Measurements from ENCODE around the gene WLS.
"Not testable (repeated sequence)": the region's sequence is repeated elsewhere in the genome, so short reads cannot be mapped to it uniquely, and the experiment has no call there.

WLS gene

DNA sequence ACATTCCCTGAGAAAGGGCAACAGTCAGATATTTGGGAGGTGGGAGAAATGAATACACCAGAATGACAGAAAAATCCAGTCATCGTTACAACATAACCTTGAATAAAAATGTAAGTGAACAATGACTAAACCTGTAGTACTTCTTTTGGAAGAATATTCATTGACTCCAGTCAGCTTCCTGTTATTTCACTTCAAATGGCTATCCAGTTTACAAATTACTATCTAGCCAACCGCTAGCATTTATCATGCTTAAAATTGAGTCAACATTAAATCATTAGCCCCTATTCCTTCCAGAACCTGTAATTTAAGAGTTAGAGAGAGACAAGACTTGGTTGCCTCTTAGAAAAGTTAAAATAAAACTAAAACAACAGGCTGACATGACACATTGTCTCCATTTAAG is 33.6 kb downstream of the WLS start:
- DNase-seq (ENCODE audit: low read depth) = no peak

DNA sequence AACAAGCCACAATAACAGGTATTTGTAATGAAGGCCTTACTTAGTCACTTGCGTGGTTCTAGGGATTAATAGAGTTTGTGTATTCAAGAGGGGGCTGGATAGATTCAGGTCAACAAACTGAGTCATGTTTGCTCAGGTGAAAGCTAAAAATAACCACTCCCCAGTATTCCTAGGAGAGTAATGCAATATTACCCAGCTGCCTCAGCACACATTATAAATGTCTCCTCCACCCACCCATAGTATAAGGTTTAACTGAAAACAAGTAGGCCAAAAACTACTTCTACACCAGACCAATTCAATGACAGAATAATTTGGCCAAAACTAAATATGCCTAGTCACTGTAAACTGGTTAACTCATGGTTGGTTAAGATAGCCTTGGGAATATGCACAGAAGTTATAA is 34.4 kb downstream of the WLS start:
- DNase-seq (ENCODE audit: low read depth) = no peak

DNA sequence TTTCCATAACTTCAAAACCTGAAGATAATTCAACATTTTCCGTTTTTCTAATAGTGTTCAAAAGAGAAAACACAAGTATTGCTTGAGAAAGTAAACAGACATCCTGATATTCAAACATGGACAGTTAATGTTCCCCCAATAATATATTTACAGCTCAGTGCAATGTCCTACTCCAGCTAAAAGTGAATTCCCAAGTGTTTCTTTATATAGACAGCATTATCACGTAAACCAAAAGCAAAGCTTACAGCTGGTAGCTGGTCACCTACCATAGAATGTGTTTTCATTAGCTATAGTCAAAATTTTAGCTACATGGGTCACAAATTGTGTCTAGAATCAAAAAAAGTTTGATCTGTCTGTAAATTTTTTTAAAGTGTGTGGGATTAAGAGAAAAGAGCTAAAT is 34.9 kb downstream of the WLS start:
- no peak for DNase-seq (ENCODE audit: low read depth)

DNA sequence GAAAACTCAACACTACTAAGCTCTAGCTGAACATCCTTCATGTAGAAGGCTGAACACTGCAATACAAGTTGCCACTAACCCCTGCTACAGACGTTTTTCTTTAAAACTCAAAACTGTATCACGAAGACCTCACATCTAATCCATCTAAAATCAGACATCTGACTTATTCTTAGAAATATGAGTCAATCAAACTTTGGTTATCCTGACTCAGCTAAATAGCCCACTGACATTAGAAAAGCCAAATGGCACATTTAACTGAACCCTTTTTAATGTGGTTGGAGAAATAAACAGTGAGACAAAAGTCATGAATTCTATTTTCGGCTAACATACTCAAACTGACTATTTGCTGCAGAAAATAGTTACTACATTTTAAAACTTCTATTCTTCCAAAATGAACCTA is 35.6 kb downstream of the WLS start:
- DNase-seq (ENCODE audit: low read depth) = no peak

DNA sequence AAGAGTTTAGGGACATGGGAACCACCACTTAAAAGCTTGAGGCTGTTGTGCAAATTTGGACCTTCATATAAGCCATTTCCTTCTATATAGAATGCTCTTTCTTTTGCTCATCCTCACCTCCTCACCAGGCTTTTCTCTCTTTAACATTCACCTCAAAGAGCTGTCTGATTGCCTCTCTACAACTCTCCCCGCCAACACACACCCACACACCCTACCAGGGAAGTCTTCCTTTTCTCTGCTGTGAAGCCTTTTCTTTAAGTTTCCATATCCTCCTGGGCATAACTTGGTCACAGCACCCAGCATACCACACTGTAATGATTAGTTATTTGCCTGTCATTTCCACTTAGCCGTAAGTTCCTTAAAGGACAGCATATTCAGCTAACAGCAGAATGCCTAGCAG is 40.6 kb downstream of the WLS start:
- DNase-seq (ENCODE audit: low read depth) = no peak

DNA sequence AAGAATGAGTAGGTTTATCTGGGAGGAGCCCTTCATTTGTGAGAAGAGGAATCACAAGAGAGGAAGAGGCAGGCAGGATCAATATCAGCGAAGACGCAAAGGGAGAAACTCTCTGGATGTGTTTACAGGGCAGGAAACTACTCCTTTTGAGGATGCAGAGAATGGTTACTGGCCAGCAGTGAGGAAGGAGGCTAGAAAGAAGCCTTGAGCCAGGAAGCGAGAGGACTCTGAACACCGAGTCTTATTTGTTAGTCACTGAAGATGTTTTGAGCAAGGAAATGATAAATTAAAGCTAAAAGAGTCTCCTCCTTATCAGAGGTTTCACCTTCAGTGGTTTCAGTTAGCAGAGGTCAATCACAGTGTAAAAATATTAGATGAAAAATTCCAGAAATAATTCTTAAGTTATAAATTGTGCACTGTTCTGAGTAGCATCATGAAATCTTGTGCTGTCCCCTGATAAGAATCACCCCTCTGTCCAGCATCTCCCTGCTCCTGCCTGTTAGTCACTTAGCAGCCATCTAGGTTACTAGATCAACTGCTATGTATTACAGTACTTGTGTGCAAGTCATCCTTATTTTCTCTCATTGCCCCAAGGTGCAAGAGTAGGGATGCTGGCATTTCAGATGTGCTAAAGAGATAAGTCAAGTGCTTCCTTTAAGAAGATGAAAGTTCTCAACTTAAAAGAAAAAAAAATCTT is 43.5 kb downstream of the WLS start:
- DNase-seq (ENCODE audit: low read depth) = no peak

DNA sequence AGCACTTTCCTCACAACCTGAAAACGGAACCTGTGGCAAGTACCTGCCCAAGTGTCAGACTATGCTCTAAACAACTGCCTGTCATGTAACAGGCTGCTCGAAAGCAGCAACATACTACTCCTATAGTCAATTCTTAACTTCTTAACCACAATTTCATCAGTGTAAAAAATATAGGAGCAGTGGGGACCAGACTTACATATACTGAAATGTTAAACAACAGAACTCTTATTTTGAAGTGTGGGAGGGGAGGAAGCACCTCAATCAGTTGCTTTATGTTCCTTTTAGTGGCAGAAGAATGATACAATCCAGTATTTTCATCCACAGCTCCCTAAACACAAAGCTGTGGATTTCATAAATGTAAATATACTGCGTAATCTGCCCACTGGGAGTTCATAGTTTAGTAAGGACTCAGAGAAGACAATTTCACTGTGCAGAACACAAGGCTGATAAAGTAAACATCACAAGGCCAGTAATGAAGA is 44.2 kb downstream of the WLS start:
- no peak for DNase-seq (ENCODE audit: low read depth)

DNA sequence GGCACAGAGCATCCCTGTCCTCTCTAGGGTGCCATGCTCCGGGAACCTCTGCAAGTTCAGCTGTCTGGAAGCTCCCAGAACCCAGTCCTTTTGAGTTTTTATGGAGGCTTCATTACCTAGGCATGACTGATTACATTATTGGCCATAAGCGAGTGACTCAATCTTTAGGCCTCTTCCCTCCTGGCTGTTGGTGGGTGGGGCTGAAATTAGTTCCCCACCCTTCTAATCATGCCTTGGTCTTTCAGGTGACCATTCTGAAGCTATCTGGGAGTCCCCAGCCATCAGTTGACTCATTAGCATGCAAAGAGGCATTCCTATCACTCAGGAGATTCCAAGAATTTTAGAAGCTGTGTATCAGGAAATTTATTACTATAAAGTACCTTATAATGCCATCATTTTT is 46.6 kb downstream of the WLS start:
- DNase-seq (ENCODE audit: low read depth) = no peak

DNA sequence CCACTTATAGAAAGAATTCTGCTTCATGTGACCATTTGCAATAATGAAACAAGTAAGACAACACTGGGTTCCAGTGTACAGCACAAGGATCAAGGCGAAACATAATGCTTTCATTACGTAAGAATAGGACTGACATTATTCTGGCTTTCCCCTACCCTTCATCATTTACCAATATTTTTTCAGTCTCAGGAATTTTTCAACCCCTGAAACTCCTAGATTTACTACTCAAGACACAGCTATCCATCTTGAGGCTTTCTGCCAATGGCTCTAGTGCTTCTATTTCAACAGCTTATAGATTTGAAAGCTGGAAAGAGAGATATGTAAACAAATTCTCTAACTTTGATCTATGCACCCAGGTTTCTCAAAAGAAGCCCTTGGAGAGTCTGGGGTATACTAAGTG is 48.4 kb downstream of the WLS start:
- DNase-seq (ENCODE audit: low read depth) = no peak

DNA sequence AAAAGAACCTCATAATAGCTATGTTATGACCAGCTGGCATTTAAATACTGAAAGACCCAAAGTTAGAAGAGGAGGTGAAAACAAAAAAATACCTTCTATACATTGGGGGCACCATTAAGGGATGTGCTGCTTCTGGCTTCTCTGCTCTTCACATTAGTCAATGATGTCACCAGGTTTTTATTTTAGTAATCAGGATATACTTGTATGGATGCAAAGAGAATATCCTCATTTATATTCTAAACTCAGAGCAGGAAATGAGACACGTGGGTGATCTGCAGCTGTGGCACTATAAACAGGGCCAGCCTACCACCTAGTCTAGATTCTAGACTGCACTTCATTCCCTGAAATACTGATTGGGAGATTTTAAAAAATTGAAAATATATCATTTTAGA is 51.2 kb downstream of the WLS start:
- no peak for DNase-seq (ENCODE audit: low read depth)

DNA sequence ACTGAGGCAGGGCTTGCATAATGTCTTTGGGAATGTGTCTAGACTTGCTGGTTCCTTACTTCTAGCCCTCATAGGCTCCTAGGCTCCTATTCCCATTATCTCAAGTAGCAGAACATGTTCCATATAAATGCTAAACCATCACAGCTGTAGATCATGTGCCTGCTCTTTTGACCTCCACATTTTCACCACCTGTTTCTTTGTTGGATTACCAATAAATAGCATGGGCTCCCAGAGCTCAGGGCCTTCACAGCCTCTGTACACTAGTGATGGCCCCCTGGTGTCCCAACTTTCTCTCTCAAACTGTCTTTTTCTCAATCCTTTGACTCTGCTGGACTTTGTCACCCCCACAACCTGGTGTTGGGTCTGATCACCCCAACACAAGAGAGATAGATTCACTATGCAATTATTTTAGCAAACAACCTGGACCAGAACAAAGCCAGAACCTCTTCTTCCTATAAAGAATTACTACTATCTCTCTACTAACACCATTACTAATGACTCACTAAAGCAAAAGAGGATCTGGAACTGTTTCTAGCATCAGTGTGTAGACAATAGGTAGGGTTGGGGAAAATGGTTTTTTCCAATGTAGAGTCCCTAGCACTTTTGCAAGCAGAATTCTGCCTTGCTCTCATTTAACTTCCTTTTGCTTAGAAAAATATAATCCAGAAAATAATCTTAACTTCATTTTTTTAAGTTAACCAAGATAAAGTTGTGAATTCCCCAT is 51.7 kb downstream of the WLS start:
- no peak for DNase-seq (ENCODE audit: low read depth)

DNA sequence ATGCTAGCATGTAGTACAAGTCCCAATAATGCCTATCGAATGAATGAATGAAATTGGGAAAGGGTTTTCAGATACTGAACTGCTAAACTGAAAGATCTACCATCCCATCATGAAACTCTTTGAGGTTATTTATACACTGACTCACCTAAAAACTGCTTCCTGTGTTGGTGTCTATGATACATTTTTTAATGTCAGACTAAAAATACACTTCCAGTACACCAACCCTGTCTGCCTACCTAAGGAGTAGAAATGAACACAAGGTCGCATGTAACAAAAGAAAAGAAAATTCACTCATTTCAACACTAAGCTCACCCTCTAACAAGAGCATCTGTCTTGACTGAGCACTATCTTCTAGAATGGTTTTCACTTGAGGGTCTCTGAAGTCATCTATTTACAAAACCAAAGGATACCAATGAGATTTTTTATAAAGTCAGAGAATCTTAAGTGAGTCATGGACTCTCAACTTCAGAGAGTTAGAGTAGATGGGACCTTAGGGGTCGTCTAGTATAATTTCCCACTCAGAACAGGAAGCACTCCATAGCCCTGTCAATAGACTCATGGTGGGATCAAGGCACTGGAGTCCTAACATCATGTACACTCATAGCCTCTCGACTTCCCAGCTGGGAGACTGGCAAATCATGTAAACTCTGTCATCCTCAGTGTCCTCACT is 53.4 kb downstream of the WLS start:
- no peak for DNase-seq (ENCODE audit: low read depth)

DNA sequence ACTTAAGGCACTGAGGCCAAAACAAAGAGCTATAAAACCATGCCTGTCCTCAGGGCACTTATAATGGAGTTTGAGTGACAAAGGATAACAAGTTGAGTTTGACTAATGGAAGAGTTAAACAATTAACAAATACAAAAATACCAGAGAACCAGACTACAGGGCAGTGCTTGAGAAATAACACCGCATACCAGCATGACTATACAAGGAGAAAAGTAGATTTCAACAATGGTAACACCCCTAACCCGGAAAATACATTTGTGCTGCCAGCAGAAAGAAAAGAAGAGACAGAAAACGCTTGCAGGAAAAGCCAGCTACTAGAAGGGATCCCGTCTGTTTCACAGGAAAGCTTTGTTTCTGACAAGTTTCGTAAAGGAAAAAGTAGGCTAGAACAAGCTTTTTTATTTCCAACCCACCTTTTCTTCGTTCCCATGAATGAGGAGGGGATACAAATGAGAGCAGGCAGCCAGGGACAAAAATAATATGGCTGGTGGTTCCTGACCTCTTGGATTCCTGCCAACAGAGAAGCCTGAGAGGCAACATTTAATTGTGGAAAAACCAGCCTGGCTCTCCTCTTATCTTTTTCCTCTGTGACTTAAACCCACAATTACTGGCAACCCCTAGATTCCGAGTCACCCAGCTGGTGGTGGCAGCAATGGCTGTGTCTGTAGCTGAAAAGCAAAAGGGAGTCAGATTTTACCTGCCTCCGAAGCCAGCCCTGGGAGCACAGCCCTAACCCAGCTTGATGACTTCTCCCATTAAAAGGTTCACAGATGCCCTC is 56.5 kb downstream of the WLS start:
- DNase-seq (ENCODE audit: low read depth) = no peak

DNA sequence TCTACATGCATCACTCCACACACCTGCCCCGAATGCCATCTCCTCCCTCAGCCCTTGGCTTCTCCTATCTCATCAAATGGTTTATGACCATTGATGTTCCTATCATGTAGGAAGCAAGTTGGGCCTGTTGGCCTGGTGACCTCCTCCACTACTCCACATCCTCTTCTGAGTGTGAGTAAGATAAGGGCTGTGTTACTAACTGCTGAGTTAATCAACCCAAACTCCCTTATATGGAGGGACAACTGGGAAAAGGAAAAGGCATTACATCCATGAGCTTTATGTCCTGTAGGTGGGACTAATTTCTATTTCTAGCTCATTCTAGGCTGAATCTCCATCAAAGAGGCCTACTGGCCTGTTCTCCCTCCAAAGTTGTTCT is 57.6 kb downstream of the WLS start:
- DNase-seq (ENCODE audit: low read depth) = no peak

DNA sequence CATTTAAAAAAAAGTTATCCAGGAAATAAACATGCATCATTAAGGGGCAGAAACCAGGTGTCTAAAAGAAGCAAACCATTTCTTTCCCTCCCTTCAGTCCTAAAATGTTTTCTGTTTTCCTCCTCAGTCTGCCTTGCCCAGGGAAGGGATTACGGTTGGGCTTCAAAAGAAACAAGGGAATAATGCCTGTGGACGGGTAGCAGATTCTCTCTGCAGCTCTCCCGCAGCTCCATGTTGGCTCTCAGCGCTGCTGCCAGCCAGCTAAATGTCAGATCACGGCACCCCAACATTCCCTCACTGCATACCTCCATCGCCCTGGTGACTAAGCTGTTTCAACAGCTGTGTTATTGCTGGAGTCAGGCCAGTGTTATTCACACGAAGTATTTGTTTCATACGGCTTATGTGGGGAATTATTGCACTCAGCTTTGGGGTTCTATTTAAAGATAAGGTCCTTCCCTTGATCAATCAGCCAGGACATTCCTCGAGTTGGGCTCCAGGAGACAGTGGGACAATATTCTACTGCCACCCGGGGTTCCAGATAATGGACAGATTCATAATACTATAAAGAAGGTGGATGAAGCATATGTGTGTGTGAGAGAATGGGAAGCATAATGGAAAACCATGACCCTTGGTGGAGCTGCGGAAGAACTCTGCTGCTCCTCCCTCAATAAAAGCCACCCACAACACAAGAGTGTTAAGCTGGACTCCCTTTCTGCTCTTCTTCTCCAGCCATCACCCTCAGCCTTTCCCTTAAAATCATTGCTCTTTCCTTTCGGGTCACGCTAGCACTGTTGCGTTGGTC is 58.2 kb downstream of the WLS start:
- DNase-seq (ENCODE audit: low read depth) = no peak

DNA sequence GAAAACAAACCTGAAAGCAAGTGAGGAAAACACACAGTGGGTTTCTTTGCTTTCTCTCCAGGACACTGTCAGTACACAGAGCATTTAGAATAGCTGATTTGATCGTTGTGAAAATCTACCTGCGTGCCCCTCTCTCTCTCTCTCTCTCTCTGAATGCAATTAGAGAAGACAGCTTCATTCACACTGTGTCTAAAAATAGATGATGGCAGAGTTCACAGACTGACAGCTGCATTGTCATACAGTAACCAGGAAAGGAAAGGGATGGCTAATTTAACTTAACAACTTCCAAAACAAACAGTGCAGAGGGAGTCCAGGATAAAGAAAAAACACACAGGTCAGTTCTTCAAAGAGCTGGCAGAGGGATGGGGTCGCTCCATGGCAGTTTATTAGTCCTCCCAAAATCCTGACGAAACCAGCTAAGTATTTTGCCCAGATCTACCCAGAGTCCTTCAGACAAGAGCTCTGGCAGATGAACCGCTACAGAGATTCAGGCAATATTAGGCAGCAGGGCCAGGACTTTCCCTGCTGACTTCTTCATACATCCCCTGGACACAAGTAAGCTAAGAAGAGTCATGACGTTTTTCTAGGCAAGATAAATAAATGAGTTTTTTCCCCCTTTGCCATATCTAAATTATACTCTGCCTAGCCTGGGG is 58.9 kb downstream of the WLS start:
- no peak for DNase-seq (ENCODE audit: low read depth)

DNA sequence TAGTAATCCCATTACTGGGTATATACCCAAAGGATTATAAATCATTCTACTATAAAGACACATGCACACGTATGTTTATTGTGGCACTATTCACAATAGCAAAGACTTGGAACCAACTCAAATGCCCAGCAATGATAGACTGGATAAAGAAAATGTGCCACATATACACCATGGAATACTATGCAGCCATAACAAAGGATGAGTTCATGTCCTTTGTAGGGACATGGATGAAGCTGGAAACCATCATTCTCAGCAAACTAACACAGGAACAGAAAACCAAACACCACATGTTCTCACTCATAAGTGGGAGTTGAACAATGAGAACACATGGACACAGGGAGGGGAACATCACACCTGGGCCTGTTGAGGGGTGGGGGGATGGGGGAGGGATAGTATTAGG is 60.5 kb downstream of the WLS start:
- not testable (repeated sequence) for DNase-seq (ENCODE audit: low read depth)

DNA sequence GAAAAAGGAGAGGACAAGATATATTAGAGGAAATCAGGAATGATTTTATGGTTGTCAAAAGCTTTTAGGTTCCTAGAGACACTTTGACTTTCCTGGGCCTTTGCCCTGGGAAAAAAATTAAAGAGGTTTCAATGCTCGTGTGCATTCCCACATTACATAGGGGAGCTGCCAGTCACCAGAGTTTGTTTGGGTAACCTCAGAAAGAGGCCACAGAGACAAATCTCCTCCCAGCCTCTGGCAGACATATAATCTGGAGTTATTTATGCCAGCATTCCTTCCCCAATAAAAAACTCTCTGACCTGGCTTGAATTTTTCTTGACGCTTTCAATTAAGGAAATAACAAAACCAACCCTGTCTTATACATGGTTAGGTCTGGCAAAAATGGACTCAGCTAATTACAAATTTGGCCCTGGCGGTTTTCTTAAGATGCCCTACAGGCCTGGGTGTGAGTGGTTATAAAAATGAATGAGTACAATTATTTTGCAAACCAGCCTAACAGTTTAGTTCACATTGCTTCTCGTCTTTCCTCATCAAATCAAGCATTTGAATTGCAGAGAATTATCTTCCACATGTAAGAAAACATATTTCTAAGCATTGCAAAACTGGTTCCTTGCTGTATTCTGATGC is 63.7 kb downstream of the WLS start:
- no peak for DNase-seq (ENCODE audit: low read depth)

DNA sequence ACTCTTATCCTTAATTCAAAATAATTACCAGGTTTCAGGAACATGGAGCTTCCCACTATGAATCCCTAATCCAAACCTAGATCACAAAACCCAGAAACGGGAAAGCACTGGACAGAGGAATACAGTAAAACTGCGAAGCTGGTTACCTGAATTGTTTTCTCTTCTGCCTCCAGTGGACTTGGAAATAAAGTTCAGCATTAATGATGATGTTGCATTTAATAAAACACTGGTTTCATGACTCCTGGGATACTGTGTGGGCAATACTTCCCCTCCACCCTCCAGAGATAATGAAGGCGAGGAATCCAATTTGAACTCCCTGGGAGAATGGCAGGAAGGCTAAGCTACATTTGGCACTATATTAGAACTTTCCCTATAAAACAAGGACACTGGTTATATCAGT is 65.1 kb downstream of the WLS start:
- DNase-seq (ENCODE audit: low read depth) = no peak

DNA sequence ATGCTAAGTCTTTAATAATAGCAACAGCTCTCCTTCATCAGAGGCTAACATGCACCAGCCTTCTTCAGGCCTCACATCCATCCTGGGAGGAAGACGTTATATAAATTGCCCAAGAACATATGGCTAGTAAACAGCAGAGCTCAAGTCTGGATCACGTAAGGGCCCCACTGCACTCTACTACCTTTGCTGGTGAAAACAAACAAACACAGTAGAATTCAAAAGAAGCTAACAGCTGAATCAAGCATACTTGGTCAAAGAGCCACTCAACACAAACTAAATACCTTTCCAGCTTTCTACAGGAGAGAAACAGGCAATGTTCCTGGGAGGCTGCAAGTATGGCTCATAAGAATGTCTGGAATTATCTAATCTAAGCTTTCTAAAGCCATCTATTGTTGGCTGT is 66.0 kb downstream of the WLS start:
- DNase-seq (ENCODE audit: low read depth) = no peak

DNA sequence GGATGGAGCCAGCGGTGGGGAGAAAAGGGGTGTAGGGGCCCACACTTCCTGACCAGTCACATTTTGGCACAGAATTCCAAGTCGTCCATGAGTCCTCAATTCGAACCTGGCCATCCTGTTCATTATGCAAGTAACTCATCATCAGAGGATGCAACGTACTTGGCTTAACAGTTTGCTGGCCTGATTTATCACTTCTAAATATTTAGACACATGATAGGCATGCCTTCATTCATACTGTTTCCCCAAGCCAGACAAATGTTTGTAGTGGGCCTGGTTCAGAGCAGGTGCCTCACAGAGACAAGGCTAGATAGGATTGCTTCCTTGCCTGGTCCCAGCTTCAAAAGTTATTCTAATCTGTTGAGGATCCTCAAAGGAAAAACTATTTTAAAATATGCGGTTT is 66.7 kb downstream of the WLS start:
- DNase-seq (ENCODE audit: low read depth) = no peak
